HG02610 (cell line): ENCODE measurements around the gene SLC35A2.

Experiments
- ATAC-seq: cut with Tn5 transposase; IDR thresholded peaks from one replicate; pipeline ENCODE4 v1.9.1; 2021; ENCODE audit warnings: mild to moderate bottlenecking, moderate library complexity; ENCODE audit not compliant: unreplicated experiment

SLC35A2 gene

GRCh38 chrX:48911412-48912182 lies at the start of gene SLC35A2:
Gene SLC35A2, minus strand, starts transcription at chrX:48911646. Its CDS starts 10 bp downstream, at chrX:48911636.
- ATAC-seq, result peak; percentile 71

GRCh38 chrX:48960291-48960690 lies 48.8 kb upstream of the SLC35A2 start:
- ATAC-seq, result no peak

GRCh38 chrX:48958635-48959094 lies 47.2 kb upstream of the SLC35A2 start:
- ATAC-seq, result no peak

GRCh38 chrX:48957827-48958634 lies 46.6 kb upstream of the SLC35A2 start:
- peak; percentile 88 for ATAC-seq

GRCh38 chrX:48957477-48957826 lies 46.0 kb upstream of the SLC35A2 start, which contains the start of gene OTUD5:
Gene OTUD5, minus strand, starts transcription at chrX:48957607. Its CDS starts 37 bp downstream, at chrX:48957570.
- ATAC-seq, result peak; percentile 31

GRCh38 chrX:48956728-48957414 lies 45.4 kb upstream of the SLC35A2 start:
- ATAC-seq, result no peak

- no peak for ATAC-seq
Measured at GRCh38 chrX:48948589-48948988, 37.1 kb upstream of the SLC35A2 start.

- ATAC-seq, result no peak
Measured at GRCh38 chrX:48945517-48946348, 34.3 kb upstream of the SLC35A2 start.

- ATAC-seq, result no peak
Measured at GRCh38 chrX:48942895-48943294, 31.4 kb upstream of the SLC35A2 start.

- ATAC-seq, result no peak
Measured at GRCh38 chrX:48940404-48940955, 29.0 kb upstream of the SLC35A2 start.

GRCh38 chrX:48939524-48940228 lies 28.2 kb upstream of the SLC35A2 start:
- peak; percentile 31 for ATAC-seq

- peak; percentile 43 for ATAC-seq
Measured at GRCh38 chrX:48938721-48939425, 27.4 kb upstream of the SLC35A2 start.

- peak; percentile 52 for ATAC-seq
Measured at GRCh38 chrX:48937054-48937907, 25.8 kb upstream of the SLC35A2 start.

- peak; percentile 11 for ATAC-seq
Measured at GRCh38 chrX:48936429-48937053, 25.1 kb upstream of the SLC35A2 start.

GRCh38 chrX:48935301-48935670 lies 23.8 kb upstream of the SLC35A2 start:
- ATAC-seq, result no peak

- no peak for ATAC-seq
Measured at GRCh38 chrX:48934581-48935300, 23.3 kb upstream of the SLC35A2 start.

- ATAC-seq, result peak; percentile 34
Measured at GRCh38 chrX:48933757-48934156, 22.3 kb upstream of the SLC35A2 start.
